ENCODE measurements around the gene FOLH1.
"Not testable (repeated sequence)": the region's sequence is repeated elsewhere in the genome, so short reads cannot be mapped to it uniquely, and the experiment has no call there.

The FOLH1 gene

GRCh38 chr11:49175378-49175777 lies 33.0 kb downstream of the FOLH1 start:
- not testable (repeated sequence) for DNase-seq

- not testable (repeated sequence) for DNase-seq
Measured at GRCh38 chr11:49174691-49175366, 33.6 kb downstream of the FOLH1 start.

DNA sequence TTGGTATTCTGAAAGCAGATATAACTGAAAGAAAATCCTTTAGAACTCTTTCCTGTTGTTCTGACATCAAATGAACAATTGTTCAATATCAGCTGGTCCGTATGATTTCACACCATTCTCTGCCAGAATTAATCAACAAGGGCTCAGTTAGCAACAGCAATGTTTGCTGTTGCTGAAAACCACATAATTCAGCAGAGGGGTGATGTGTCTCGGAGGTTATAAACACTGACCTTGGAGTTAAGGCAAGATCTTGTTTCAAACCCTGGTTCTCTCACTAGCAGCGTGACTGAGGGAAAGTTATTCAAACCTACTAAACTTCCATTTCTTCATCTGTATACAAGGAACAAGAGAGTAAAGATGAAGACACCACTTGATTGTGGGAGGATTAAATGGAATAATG lies 36.8 kb downstream of the FOLH1 start:
- not testable (repeated sequence) for DNase-seq

DNA sequence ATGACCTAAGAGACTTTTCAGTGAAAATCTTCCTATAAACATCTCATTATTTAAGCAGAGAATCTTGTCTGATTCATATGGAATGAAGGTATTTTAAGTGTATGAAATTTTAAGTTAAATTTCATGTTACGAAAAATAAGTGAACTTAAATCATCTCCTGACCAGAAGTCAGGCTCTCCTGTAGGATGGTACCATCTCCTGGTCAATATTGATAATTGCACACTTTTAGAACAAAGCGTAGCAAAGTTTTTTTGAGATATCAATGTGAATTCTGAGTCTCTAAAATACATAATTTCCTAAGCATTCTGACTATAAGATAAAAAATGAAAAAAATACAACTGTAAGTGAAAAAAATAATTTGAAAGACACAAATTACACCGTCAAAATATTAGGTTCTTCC lies 38.8 kb downstream of the FOLH1 start:
- not testable (repeated sequence) for DNase-seq

- DNase-seq = not testable (repeated sequence)
Measured at GRCh38 chr11:49168992-49169391, 39.4 kb downstream of the FOLH1 start.

- DNase-seq = no peak
Measured at GRCh38 chr11:49151211-49151610, 57.2 kb downstream of the FOLH1 start.

GRCh38 chr11:49102356-49102755 lies 106.0 kb downstream of the FOLH1 start:
- not testable (repeated sequence) for DNase-seq

Data from NCI-H2029 (cell line).